ENCODE measurements around the gene ACTA2. TPM values are rescaled to one million over a fixed set of nuclear protein-coding genes. Genes with fewer than 3 reads are reported as not detected.

The ACTA2 gene
- total RNA-seq, 3 donors from 2014 or later, result 87.9 to 1,054 (median 1,036) TPM

DNA sequence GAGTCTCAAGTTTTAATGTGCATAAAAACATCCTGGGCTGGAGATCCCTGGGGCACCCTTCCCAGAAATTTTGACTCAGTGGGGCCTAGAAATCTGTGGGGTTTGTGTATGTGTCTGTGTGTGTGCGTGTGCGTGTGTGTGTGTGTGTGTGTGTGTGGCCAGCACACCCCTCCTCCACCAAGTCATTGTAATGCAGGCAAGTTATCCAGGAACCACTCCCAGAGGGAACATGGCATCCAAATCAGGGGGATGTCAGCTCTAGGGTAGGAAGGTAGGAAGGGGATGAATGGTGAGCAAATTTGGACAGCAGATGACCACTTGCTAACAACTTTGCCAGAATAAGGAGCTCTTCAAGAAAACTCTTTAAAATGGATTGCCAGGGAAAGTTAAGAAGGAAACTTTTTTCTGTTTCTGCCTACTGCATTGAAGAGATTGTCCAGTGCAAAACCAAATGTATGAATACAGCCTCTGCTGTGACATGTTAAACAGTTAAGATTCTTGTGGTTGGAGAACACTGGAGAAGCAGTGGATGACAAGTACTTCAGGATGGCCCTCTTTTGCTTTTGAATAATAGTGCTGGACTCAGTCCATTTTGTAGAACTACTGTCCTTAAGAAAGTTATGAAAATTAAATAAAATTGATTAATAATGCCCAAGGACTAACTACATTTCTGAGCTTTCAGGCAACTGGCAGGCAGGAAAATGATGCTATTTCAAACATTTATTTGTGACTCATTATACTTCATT lies 60.2 kb downstream of the ACTA2 start:
- no peak for DNase-seq (ENCODE audit: low spot score in 2 of 2)
- H3K4me1 ChIP-seq, result no peaks in the 10 kb centered on the region
- H3K27me3 ChIP-seq, result no peaks in the 10 kb centered on the region
- TF ChIP-seq, protein P1, sequence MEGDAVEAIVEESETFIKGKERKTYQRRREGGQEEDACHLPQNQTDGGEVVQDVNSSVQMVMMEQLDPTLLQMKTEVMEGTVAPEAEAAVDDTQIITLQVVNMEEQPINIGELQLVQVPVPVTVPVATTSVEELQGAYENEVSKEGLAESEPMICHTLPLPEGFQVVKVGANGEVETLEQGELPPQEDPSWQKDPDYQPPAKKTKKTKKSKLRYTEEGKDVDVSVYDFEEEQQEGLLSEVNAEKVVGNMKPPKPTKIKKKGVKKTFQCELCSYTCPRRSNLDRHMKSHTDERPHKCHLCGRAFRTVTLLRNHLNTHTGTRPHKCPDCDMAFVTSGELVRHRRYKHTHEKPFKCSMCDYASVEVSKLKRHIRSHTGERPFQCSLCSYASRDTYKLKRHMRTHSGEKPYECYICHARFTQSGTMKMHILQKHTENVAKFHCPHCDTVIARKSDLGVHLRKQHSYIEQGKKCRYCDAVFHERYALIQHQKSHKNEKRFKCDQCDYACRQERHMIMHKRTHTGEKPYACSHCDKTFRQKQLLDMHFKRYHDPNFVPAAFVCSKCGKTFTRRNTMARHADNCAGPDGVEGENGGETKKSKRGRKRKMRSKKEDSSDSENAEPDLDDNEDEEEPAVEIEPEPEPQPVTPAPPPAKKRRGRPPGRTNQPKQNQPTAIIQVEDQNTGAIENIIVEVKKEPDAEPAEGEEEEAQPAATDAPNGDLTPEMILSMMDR (IDR thresholded peaks at IDR 0.05), result no peak
- TF ChIP-seq POLR2A (IDR thresholded peaks at IDR 0.05) (no peak), POLR2AphosphoS5 (IDR thresholded peaks at IDR 0.05) (no peak)
- H3K4me3 ChIP-seq, result no peak overlapping the region
- H3K36me3 ChIP-seq, result no peaks in the 10 kb centered on the region
- H3K27ac ChIP-seq, result no peak overlapping the region
- no peaks in the 10 kb centered on the region for H3K9me3 ChIP-seq
- intact Hi-C loops (cut with DNase I; ENCODE audit: low total_unique reads), result no loop called here

DNA sequence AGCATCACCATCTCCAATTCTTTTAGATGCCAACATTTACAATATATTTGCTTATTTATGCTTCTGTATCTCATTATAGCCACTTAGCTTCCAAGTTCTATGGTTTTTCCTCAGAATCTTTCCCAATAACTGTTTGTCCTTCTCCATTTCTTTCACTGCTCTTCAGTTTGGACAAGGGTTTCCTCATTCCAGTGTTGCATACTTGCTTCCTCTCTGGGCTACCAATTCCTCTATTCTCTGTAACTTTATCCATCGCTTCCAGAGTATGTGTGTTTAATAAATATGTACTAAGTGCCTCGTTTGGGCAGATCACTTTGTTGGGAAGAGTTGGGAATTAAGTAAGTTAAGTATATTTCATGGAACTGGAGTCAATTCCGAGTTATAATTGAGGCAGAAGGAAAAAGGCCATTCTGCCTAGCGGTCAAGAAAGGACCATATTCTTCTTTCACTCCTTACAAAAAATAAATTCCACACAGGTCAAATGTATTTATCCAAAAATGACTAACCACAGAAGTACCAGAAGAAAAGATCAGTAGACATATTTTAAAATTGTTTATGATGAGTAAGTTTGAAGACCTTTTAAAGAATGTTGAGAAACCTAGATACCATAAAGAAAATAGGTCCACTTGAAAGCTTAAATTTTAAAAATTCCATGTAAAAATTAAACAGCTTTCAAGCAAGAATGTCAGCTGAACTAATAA lies 61.7 kb downstream of the ACTA2 start:
- H3K4me1 ChIP-seq, result no peaks in the 10 kb centered on the region
- DNase-seq (ENCODE audit: low spot score in 2 of 2), result no peak
- intact Hi-C loops (cut with DNase I; ENCODE audit: low total_unique reads), result no loop called here
- no peaks in the 10 kb centered on the region for H3K36me3 ChIP-seq
- no peak overlapping the region for H3K27ac ChIP-seq
- no peaks in the 10 kb centered on the region for H3K27me3 ChIP-seq
- TF ChIP-seq POLR2A (IDR thresholded peaks at IDR 0.05), result no peak
- TF ChIP-seq, protein P1 (IDR thresholded peaks at IDR 0.05), result no peak
- no peak for TF ChIP-seq POLR2AphosphoS5 (IDR thresholded peaks at IDR 0.05)
- H3K9me3 ChIP-seq, result no peaks in the 10 kb centered on the region
- no peak overlapping the region for H3K4me3 ChIP-seq

DNA sequence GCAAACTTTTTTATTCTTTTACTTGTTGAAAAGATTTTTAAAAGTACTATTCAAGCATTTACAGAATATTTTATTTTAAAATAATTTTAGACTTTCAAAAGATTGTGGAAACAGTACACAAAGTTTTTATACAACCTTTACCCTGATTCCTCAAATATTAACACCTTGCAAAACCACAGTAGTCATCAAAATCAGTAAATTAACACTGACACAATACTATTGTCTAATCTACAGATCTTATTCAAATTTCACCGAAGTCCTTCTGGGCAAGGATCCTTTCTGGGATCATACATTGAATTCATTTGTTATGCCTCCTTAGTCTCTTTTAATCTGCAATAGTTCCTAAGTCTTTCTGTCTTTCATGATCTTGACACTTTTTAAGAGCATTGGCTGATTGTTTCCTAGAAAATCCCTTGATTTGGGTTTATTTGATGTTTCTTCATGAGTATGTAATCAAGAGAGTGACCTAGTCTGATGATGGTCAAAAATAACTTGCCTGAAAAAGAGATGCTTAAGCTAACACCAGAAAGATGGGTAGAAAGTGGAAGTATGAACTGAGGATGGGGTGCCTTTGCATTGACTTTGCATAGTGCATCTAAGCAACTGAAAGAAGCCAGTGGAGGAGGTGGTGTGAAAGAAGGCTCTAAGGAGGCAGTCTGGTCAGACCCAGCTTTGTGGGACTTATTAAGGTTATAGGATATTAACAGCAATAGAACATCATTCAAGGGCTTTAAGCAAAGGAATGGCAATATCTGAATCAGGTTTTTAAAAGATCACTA lies 62.8 kb downstream of the ACTA2 start:
- Histone ChIP-seq H3K4me3 (no peak overlapping the region), H3K9me3 (no peaks in the 10 kb centered on the region), H3K27me3 (no peaks in the 10 kb centered on the region), H3K4me1 (no peaks in the 10 kb centered on the region), H3K36me3 (no peaks in the 10 kb centered on the region), H3K27ac (no peak overlapping the region)
- TF ChIP-seq POLR2AphosphoS5 (IDR thresholded peaks at IDR 0.05) (no peak), POLR2A (IDR thresholded peaks at IDR 0.05) (no peak)
- TF ChIP-seq, protein P1 (IDR thresholded peaks at IDR 0.05), result no peak
- intact Hi-C loops (cut with DNase I; ENCODE audit: low total_unique reads), result no loop called here
- no peak for DNase-seq (ENCODE audit: low spot score in 2 of 2)

DNA sequence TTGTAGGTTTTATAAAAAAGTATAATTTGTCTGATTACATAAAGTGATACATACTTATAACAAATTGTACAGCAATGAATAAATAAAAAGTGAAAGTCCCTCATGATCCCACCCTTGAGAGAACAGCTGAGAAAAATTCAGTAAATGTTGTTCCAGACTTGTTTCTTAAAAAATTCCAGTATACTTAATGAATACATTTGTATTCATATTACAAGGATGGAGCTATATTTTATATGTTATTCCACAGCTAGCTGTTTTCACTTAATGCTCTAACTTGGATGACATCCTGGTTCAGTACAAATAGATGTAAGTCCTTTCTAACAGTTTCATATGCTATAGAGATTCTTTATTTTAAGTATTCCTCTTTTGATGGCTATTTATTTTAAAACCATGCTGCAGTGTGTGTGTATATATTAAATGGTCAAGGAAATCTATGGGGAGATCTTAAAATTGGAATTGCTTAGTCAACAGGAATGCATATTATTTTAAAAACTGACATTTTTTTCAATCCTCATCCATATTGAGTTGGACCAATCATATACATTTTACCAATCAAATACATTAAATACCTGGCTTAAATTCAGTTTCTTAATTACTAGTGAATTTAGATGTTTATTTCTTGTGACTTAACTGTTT lies 63.6 kb downstream of the ACTA2 start:
- intact Hi-C loops (cut with DNase I; ENCODE audit: low total_unique reads), result no loop called here
- TF ChIP-seq POLR2A (IDR thresholded peaks at IDR 0.05) (no peak), POLR2AphosphoS5 (IDR thresholded peaks at IDR 0.05) (no peak)
- TF ChIP-seq, protein P1 (IDR thresholded peaks at IDR 0.05), result no peak
- no peaks in the 10 kb centered on the region for H3K36me3 ChIP-seq

More for the DNA sequence above, 63.6 kb downstream of the ACTA2 start:
- Histone ChIP-seq H3K4me1 (no peaks in the 10 kb centered on the region), H3K27me3 (no peaks in the 10 kb centered on the region), H3K4me3 (no peak overlapping the region), H3K9me3 (no peaks in the 10 kb centered on the region), H3K27ac (no peak overlapping the region)
- DNase-seq (ENCODE audit: low spot score in 2 of 2), result no peak
